Natural killer cell (primary cell): Measurements from ENCODE around the gene TENT4B. TPM values are rescaled to one million over a fixed set of nuclear protein-coding genes. Genes with fewer than 3 reads are reported as not detected.

ENCODE experiments used
- ATAC-seq, 3 donors: fragments of 150-1000 bp in 2 of 3; fragments of 200-7000 bp in 1 of 3; cut with Tn5 transposase; 1 replicate in 1 of 3; 2 replicates in 2 of 3; pipeline ENCODE4 v1.10.0; 2021; ENCODE audit warnings: mild to moderate bottlenecking in 2 of 3, moderate library complexity in 2 of 3
- DNase-seq, 2 donors: peaks; one replicate each; pipeline versions ENCODE4 v3.0.0 to v3.0.0-alpha.2; 2013 to 2021; ENCODE audit warnings: mixed read lengths in 1 of 2
- H3K27ac ChIP-seq: one replicate; pipeline ENCODE4 v1.5.1; 2013; ENCODE audit warnings: mild to moderate bottlenecking, low read length
- H3K27me3 ChIP-seq: one replicate; pipeline ENCODE4 v1.6.1; 2013; ENCODE audit warnings: low read length; ENCODE audit not compliant: control insufficient read depth, insufficient read depth
- H3K36me3 ChIP-seq: one replicate; pipeline ENCODE4 v1.6.1; 2013; ENCODE audit warnings: low read length; ENCODE audit not compliant: control insufficient read depth, insufficient read depth
- H3K4me1 ChIP-seq: one replicate; pipeline ENCODE4 v1.6.1; 2013; ENCODE audit warnings: low read length; ENCODE audit not compliant: control insufficient read depth, insufficient read depth
- H3K4me3 ChIP-seq: one replicate; pipeline ENCODE4 v1.5.1; 2013; ENCODE audit warnings: low read length
- H3K9me3 ChIP-seq: one replicate; pipeline ENCODE4 v1.6.1; 2013; ENCODE audit warnings: low read length; ENCODE audit not compliant: control insufficient read depth, insufficient read depth
- H3K27ac Mint-ChIP-seq, 2 donors: one replicate each; pipeline ENCODE4 v1.8.0; 2022; ENCODE audit warnings: mild to moderate bottlenecking in 2 of 2, mixed read lengths in 2 of 2, moderate library complexity in 1 of 2
- H3K27me3 Mint-ChIP-seq, 2 donors: one replicate each; pipeline ENCODE4 v1.8.0; 2022; ENCODE audit warnings: low read depth in 2 of 2, mixed read lengths in 2 of 2
- H3K36me3 Mint-ChIP-seq: one replicate; pipeline ENCODE4 v1.8.0; 2022; ENCODE audit warnings: mixed read lengths
- H3K4me1 Mint-ChIP-seq, 2 donors: one replicate each; pipeline ENCODE4 v1.8.0; 2022; ENCODE audit warnings: mixed read lengths in 2 of 2
- H3K4me3 Mint-ChIP-seq: one replicate; pipeline ENCODE4 v1.8.0; 2022; ENCODE audit warnings: mild to moderate bottlenecking, moderate library complexity, mixed read lengths
- H3K9me3 Mint-ChIP-seq, 2 donors: one replicate each; pipeline ENCODE4 v1.8.0; 2022; ENCODE audit warnings: mixed read lengths in 2 of 2
- CTCF ChIP-seq: fragments of 200-600 bp; IDR thresholded peaks from one replicate; pipeline ENCODE4 v1.8.0; 2022; ENCODE audit warnings: antibody characterized with exemption
- WGBS: methylation state at CpG from one replicate; pipeline ENCODE4 v1.1.7; 2013; ENCODE audit warnings: missing lambda C conversion rate; ENCODE audit not compliant: insufficient coverage; 5-methylcytosine and 5-hydroxymethylcytosine counted together
- intact Hi-C: fragments of 100-400 bp; cut with micrococcal nuclease; formaldehyde crosslinking; loops from one replicate; pipeline ENCODE4 v1.14.2; 2022
- total RNA-seq, 4 donors: library from RNA; stranded (reverse); fragments of 120-200 nt in 1 of 4; gene quantifications; one replicate each; pipeline versions ENCODE4 v1.2.3 to v1.2.4, GENCODE V29; 2013 to 2022

TENT4B gene
- total RNA-seq, 3 donors from 2014 or later (not counting 1 experiment from before 2014, with no cell fraction given): 37.5 to 48.7 (median 44.4) TPM

DNA sequence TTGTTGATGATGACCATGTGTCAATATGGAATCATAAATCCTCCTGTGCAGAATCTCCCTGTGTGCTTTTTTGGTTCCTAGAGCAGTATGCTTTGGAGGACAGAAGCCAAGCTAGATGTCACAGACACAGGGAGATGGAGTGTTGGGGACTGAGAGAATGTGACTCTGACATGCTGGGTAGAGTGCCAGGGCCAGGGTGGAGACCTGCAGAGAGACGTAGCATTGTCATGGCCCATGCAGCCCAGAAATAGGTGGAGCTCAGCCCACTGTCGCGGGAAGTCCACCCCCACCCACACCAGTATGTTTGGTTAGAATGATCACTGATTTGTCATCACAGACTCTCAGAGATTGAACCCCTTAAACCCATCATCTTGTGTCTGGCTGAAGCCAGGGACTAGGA lies 74.0 kb downstream of the TENT4B start:
- H3K4me1 ChIP-seq: peaks cover 18% of the 10 kb centered on the region

GRCh38 chr16:50227665-50228064 lies 74.6 kb downstream of the TENT4B start:
- peaks cover 24 to 25% of the 10 kb centered on the region in 2 donors for H3K4me1 Mint-ChIP-seq
- no peaks in the 10 kb centered on the region for H3K27me3 Mint-ChIP-seq
- peaks cover 24% of the 10 kb centered on the region for H3K36me3 Mint-ChIP-seq
- no peak overlapping the region for H3K4me3 ChIP-seq
- no peak overlapping the region for H3K4me3 Mint-ChIP-seq
- H3K36me3 ChIP-seq: peaks cover 42% of the 10 kb centered on the region
- H3K9me3 ChIP-seq: no peaks in the 10 kb centered on the region
- DNase-seq (no peak), ATAC-seq (no peak)
- H3K4me1 ChIP-seq: peaks cover 18% of the 10 kb centered on the region
- H3K27ac Mint-ChIP-seq: peak overlapping the region in 1 of 2 donors; percentile 74
- H3K27me3 ChIP-seq: no peaks in the 10 kb centered on the region
- TF ChIP-seq CTCF: no peak
- intact Hi-C loops: loop anchor here (5.0 kb wide), 1 partner anchor 55 kb away; no protein-coding TSS in a partner anchor
- WGBS: 79% methylated on average over 7 of the region's 8 CpGs
- H3K27ac ChIP-seq: no peak overlapping the region
- H3K9me3 Mint-ChIP-seq: no peaks in the 10 kb centered on the region

More for the DNA sequence above, 74.0 kb downstream of the TENT4B start:
- Mint-ChIP-seq H3K4me1 (peaks cover 24 to 25% of the 10 kb centered on the region in 2 donors), H3K36me3 (peaks cover 24% of the 10 kb centered on the region), H3K9me3 (no peaks in the 10 kb centered on the region), H3K4me3 (no peak overlapping the region), H3K27me3 (no peaks in the 10 kb centered on the region), H3K27ac (peak overlapping the region in 1 of 2 donors; percentile 74)
- TF ChIP-seq CTCF: no peak
- Histone ChIP-seq H3K36me3 (peaks cover 46% of the 10 kb centered on the region), H3K27me3 (no peaks in the 10 kb centered on the region), H3K27ac (peak overlapping the region; percentile 20), H3K9me3 (no peaks in the 10 kb centered on the region), H3K4me3 (no peak overlapping the region)
- DNase-seq: no peak
- WGBS: 18% methylated on average over 3 of the region's 3 CpGs
- intact Hi-C loops: loop anchor here (5.0 kb wide), 1 partner anchor 55 kb away; no protein-coding TSS in a partner anchor
- peak in 2 of 3 donors; percentile 49 to 58 for ATAC-seq

DNA sequence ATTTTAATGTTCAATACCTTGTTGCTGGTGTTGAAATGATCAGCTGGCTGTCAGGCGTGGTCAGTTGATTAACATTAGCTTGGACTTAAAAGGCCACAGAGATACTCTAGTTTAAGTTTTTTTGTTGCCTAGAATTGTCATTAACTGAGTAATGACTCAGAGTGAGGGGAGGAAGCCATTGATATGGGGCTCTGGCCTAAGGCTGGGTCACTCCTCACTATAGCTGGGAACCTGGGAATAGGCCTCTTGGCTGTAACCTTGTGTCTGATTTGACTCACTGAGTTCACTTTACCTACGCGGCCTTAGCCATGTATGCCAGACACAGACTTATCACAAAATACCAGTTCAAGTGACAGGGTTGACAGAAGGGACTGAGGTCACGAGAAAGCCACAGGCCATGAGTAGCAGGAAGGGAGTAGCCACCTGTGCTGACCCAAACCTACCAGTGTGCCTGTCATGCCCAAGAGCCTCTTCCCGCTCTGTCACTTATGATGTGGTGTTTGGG lies 75.3 kb downstream of the TENT4B start:
- peaks cover 18% of the 10 kb centered on the region for H3K4me1 ChIP-seq
- TF ChIP-seq CTCF: no peak
- peaks cover 24% of the 10 kb centered on the region for H3K36me3 Mint-ChIP-seq
- DNase-seq: no peak
- peaks cover 37% of the 10 kb centered on the region for H3K36me3 ChIP-seq
- no peaks in the 10 kb centered on the region for H3K27me3 ChIP-seq
- no peaks in the 10 kb centered on the region for H3K9me3 ChIP-seq
- H3K4me3 Mint-ChIP-seq: no peak overlapping the region
- peak in 2 of 3 donors; percentile 66 to 70 for ATAC-seq
- intact Hi-C loops: loop anchor here (5.0 kb wide), 1 partner anchor 54 kb away; no protein-coding TSS in a partner anchor
- peak overlapping the region; percentile 20 to 74 for H3K27ac Mint-ChIP-seq
- H3K4me3 ChIP-seq: no peak overlapping the region
- peak overlapping the region; percentile 29 for H3K27ac ChIP-seq
- no peaks in the 10 kb centered on the region for H3K9me3 Mint-ChIP-seq
- no peaks in the 10 kb centered on the region for H3K27me3 Mint-ChIP-seq
- peaks cover 24 to 25% of the 10 kb centered on the region in 2 donors for H3K4me1 Mint-ChIP-seq
- 51% methylated on average over 4 of the region's 5 CpGs for WGBS
